Measurements from ENCODE around the gene B4GALT6. TPM values are rescaled to one million over a fixed set of nuclear protein-coding genes. Genes with fewer than 3 reads are reported as not detected.

The B4GALT6 gene
- total RNA-seq, 4 donors from 2014 or later: 1.7 to 4.2 (median 2.5) TPM

- TF ChIP-seq CTCF (IDR thresholded peaks at IDR 0.05; ENCODE audit: low read depth): no peak
Observed at GRCh38 chr18:31626409-31626808, 58.0 kb downstream of the B4GALT6 start.

GRCh38 chr18:31624892-31625640 is 59.3 kb downstream of the B4GALT6 start:
- TF ChIP-seq CTCF (IDR thresholded peaks at IDR 0.05; ENCODE audit: low read depth): no peak

- no peak for TF ChIP-seq CTCF (IDR thresholded peaks at IDR 0.05; ENCODE audit: low read depth)
Observed at GRCh38 chr18:31619291-31619690, 65.1 kb downstream of the B4GALT6 start.

GRCh38 chr18:31618801-31619200 is 65.6 kb downstream of the B4GALT6 start:
- no peak for TF ChIP-seq CTCF (IDR thresholded peaks at IDR 0.05; ENCODE audit: low read depth)

GRCh38 chr18:31617031-31617717 is 67.2 kb downstream of the B4GALT6 start:
- no peak for TF ChIP-seq CTCF (IDR thresholded peaks at IDR 0.05; ENCODE audit: low read depth)

- TF ChIP-seq CTCF (IDR thresholded peaks at IDR 0.05; ENCODE audit: low read depth): no peak
Observed at GRCh38 chr18:31616586-31616985, 67.8 kb downstream of the B4GALT6 start.

- TF ChIP-seq CTCF (IDR thresholded peaks at IDR 0.05; ENCODE audit: low read depth): no peak
Observed at GRCh38 chr18:31614044-31614443, 70.3 kb downstream of the B4GALT6 start.
